Activated CD8-positive, alpha-beta memory T cell treated with anti-CD3 and anti-CD28 coated beads for 1 hour (primary cell): ENCODE data around the gene RABGAP1L.

Source experiments
- DNase-seq, 2 donors: peaks; one replicate each; pipeline ENCODE4 v3.0.0-alpha.2; 2020; ENCODE audit warnings: low read depth in 1 of 2; ENCODE audit errors: extremely low read depth in 1 of 2

RABGAP1L gene

GRCh38 chr1:174740249-174740968 is 581.1 kb downstream of the RABGAP1L start:
- DNase-seq, result no peak

- DNase-seq, result no peak
Observed at GRCh38 chr1:174742805-174743653, 583.7 kb downstream of the RABGAP1L start.

- DNase-seq, result no peak
Observed at GRCh38 chr1:174743654-174744561, 584.6 kb downstream of the RABGAP1L start.

- DNase-seq, result no peak
Observed at GRCh38 chr1:174744886-174745285, 585.6 kb downstream of the RABGAP1L start.

- DNase-seq, result no peak
Observed at GRCh38 chr1:174746024-174746808, 586.9 kb downstream of the RABGAP1L start.

GRCh38 chr1:174747613-174748012 is 588.3 kb downstream of the RABGAP1L start:
- DNase-seq, result no peak

GRCh38 chr1:174748586-174748985 is 589.3 kb downstream of the RABGAP1L start:
- no peak for DNase-seq

- DNase-seq, result no peak
Observed at GRCh38 chr1:174753131-174753530, 593.8 kb downstream of the RABGAP1L start.

GRCh38 chr1:174761335-174761734 is 602.0 kb downstream of the RABGAP1L start:
- no peak for DNase-seq

GRCh38 chr1:174761901-174762585 is 602.7 kb downstream of the RABGAP1L start:
- no peak for DNase-seq

GRCh38 chr1:174764191-174764590 is 604.9 kb downstream of the RABGAP1L start:
- DNase-seq, result no peak

GRCh38 chr1:174766727-174767126 is 607.4 kb downstream of the RABGAP1L start:
- DNase-seq, result no peak

- DNase-seq, result no peak
Observed at GRCh38 chr1:174768516-174768915, 609.2 kb downstream of the RABGAP1L start.

GRCh38 chr1:174768949-174769348 is 609.6 kb downstream of the RABGAP1L start:
- DNase-seq, result no peak

GRCh38 chr1:174769961-174770549 is 610.7 kb downstream of the RABGAP1L start:
- DNase-seq, result no peak

GRCh38 chr1:174775621-174776020 is 616.3 kb downstream of the RABGAP1L start:
- no peak for DNase-seq

- no peak for DNase-seq
Observed at GRCh38 chr1:174777262-174777661, 617.9 kb downstream of the RABGAP1L start.

GRCh38 chr1:174785510-174785909 is 626.2 kb downstream of the RABGAP1L start:
- DNase-seq, result no peak

- DNase-seq, result no peak
Observed at GRCh38 chr1:174786358-174786757, 627.0 kb downstream of the RABGAP1L start.
